Jurkat, Clone E6-1 (cell line): Measurements from ENCODE around the gene FLNB.
"Not testable (repeated sequence)": the region's sequence is repeated elsewhere in the genome, so short reads cannot be mapped to it uniquely, and the experiment has no call there.

Source experiments
- DNase-seq: peaks from one replicate; pipeline ENCODE4 v3.0.0-alpha.2; 2011; ENCODE audit warnings: low read depth, low spot score
- H3K4me3 ChIP-seq: 2 replicates; pipeline ENCODE4 v1.5.1; 2011; ENCODE audit warnings: mild to moderate bottlenecking, low read length, control low read depth, moderate library complexity

Gene FLNB

GRCh38 chr3:58043933-58044332, 35.7 kb downstream of the FLNB start:
- H3K4me3 ChIP-seq: no peak overlapping the region
- no peak for DNase-seq

GRCh38 chr3:58044691-58045483, 36.7 kb downstream of the FLNB start:
- no peak overlapping the region for H3K4me3 ChIP-seq
- no peak for DNase-seq

GRCh38 chr3:58047826-58048225, 39.6 kb downstream of the FLNB start:
- no peak for DNase-seq
- no peak overlapping the region for H3K4me3 ChIP-seq

DNA sequence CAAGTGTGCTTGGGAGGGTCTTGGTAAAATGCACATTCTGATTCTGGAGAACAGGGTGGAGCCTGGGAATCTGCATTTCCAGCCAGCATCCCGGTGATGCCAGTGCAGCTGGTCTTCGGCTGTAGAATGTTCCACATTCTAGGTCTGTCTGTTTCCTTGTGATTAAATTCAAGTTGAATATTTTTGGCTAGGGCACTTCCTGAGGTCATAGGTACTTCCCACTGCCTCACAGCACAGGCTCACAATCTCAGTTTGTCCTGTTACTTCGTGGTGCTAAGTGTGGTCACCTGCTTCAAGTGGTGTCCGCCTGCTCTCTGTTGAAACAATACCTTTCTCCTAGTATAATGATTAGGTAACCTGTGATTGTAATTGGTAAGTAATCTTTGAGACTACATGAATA, 40.1 kb downstream of the FLNB start:
- no peak overlapping the region for H3K4me3 ChIP-seq
- DNase-seq: no peak

DNA sequence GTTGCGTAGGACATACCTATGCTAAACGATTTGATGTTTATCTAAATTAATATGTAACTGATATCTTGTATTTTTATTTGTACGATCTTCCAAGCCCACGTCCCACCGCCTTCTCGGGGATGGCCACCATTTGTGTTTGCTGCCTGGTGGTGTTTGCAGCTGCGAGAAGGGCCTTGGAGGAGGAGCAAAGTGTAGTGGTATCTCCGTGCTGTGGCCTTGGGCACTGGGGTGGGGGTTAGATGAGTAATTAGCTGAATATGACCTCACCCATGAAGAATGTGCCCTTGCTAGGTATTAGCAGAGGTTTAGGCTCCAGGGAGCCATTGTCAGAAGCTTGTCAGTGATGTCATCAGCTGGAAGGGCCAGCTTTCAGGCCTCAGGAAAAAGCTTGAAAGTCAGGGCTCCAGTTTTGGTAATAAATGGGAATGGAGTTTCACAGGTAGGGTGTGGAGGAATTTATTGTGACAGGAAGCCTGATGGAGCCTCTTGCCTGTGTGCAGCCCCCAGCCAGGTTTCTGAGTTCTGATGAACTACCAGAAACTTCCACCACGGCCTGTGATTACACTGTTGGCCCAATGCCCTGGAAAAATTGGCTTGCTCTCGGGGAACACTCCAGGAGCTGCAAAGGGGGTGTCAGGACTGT, 41.0 kb downstream of the FLNB start:
- H3K4me3 ChIP-seq: no peak overlapping the region
- no peak for DNase-seq

DNA sequence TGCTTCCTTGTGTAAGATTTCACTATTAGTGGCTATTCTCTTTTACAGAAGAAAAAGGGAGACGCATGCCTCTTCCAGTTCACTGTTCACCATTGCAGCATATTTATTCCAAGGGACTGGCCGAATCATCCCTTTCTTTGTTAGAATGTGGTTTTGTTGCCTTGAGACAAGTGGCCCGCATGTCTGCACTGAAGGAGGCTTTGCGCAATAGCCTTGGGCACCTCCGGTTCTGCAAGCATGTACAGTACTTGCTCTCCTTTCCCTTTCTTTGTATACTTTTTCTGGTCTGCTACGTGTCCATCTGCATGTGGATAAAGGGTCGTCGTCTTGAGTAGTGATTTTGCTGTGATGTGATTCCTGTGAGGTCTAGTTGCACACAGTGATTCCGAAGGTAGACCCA, 43.0 kb downstream of the FLNB start:
- DNase-seq: no peak

GRCh38 chr3:58051658-58052261, 43.5 kb downstream of the FLNB start:
- DNase-seq, H3K4me3 ChIP-seq: not testable (repeated sequence)

More for the DNA sequence above, 43.0 kb downstream of the FLNB start:
- no peak overlapping the region for H3K4me3 ChIP-seq

DNA sequence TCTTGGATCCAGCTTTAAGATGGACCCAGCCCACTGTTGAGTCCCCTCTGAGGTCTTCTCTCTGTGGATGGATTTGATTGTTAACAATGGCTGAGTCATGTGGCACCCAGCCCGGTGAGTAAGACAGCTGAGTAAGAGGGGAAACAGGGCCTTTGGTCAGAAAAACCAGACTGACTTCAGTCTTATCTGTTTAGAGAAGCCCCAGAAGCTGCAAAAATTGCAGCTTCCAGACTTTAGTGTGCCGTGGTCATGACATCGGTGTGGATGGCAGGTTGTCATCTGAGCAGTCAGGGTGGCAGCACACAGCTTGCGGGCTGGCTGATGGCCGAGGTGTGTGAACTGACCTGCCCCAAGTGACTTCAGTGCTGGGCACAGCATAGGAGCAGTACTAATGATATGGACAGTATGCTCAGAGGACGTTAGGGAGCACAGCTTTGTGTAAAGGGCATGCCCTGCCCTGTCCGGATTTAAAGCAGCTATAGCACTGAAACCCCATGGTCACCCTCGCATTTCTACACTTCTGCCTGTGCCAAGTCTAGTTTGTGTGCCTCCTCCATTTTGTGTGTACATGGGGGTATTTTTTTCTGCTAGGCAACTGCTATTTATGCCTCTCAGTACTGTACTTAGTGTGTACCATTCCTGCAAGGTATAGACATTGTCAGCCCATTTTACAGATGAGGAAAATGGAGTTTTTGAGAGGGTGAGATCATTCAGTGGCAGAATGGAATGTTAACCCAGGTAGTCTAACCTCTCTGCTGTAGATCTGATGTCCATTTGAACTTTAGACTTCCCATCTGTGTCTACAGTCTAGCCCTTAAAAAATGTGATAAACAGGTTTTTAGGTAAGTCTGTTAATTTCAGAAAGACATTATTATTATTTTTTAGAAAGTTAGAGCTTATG, 44.4 kb downstream of the FLNB start:
- DNase-seq: no peak

GRCh38 chr3:58054652-58055051, 46.4 kb downstream of the FLNB start:
- no peak for DNase-seq
- no peak overlapping the region for H3K4me3 ChIP-seq

More for the DNA sequence above, 44.4 kb downstream of the FLNB start:
- no peak overlapping the region for H3K4me3 ChIP-seq

DNA sequence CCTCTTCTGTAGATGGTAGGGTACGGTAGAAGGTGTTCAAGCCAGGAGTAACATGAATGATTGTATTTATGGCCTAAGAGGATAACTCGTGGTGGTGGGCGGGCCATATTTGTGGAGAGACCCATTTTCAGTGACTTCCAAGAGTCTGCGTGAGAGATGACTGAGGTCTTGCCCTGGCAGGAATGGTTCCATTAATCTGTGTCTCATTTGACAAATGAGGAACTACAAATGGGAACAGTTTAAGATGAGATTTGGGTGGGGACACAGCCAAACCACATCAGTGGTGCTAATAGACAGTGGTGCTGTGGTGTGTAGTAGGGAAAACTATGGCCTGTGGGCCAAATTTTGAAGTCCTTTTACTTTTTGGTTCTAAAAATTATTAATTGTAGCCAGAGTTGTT, 47.1 kb downstream of the FLNB start:
- no peak overlapping the region for H3K4me3 ChIP-seq
- no peak for DNase-seq

GRCh38 chr3:58055891-58056290, 47.7 kb downstream of the FLNB start:
- DNase-seq, H3K4me3 ChIP-seq: not testable (repeated sequence)

DNA sequence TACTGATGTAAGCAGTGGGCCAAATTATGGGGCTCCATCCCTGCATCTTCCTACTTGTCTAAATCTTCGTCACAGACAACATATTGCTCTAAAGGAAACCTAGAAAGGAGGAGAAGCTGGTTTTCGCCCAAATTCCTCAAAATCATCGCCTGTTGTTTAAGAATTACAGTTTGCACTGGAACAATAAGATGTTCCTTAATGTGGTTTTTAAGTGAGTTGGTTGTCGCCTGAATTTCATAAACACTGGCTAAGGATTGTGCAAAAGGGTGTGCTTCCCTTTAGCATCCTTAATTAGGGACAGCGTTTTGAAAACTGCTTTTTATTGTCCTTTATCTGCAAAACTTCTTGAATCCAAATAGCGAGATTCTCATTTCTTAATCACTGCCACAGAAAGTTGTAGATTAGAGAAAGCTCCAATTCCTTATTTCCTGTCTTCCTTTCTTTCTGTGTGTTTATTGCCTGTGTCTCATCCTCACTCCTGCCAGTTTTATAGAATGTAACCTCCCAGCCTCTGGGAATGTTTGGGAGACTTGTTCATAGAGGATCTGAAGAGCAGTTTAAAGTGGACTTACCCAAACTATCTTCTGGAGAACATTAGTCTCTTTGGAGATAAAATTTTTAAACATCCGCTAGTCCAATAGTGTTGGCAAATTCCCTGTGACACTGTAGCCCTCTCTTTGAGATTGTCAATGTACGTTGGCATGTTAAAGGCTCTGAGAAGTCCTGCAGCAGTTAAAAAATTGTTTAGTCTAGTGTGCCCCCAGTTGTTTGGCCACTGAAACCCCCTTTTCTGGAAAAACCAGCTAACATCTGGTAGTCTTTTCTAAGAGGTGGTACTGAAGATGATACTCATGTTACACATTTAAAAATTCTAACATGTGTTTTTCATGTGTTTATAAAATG, 50.4 kb downstream of the FLNB start:
- H3K4me3 ChIP-seq: no peak overlapping the region
- no peak for DNase-seq

GRCh38 chr3:58059349-58060321, 51.4 kb downstream of the FLNB start:
- H3K4me3 ChIP-seq: no peak overlapping the region
- DNase-seq: no peak

GRCh38 chr3:58062472-58062871, 54.2 kb downstream of the FLNB start:
- DNase-seq: no peak
- no peak overlapping the region for H3K4me3 ChIP-seq

DNA sequence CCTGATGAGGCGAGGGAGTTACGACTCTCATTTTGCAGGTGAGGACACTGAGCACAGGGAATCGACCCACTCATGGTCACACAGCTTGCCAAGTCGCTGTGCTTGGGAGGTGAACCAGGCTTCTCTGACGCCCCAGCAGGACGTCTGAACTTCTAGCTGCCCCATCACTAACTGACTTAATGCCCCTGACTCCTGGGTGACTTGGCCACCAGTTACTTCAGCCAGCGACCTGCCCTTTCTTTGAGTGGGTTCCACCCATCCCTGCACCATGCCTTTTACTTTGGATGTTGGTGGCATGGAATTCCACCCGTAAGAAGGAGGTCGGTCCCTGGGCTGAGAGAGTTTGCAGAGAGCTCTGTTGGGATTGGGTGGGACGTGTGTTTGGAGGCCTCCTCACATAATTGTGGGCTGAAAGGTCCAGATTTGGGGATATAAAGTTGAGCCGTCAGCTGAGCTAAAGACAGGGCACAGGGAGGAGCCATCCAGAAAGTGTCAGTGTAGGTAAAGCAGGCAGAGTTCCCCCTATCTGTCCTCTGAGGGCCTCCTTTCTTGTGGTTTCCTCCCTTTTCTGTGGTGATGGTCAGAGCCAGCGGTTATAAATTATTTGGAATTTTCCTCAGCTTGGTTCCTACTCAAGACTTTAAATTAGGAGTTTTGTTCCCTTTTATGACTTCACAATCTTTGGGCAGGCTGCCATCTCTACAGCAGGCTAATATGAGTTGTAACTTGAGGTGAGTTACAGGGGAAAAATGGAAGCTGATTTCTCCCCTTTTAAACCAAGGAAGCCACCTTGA, 55.0 kb downstream of the FLNB start:
- no peak overlapping the region for H3K4me3 ChIP-seq
- DNase-seq: no peak

DNA sequence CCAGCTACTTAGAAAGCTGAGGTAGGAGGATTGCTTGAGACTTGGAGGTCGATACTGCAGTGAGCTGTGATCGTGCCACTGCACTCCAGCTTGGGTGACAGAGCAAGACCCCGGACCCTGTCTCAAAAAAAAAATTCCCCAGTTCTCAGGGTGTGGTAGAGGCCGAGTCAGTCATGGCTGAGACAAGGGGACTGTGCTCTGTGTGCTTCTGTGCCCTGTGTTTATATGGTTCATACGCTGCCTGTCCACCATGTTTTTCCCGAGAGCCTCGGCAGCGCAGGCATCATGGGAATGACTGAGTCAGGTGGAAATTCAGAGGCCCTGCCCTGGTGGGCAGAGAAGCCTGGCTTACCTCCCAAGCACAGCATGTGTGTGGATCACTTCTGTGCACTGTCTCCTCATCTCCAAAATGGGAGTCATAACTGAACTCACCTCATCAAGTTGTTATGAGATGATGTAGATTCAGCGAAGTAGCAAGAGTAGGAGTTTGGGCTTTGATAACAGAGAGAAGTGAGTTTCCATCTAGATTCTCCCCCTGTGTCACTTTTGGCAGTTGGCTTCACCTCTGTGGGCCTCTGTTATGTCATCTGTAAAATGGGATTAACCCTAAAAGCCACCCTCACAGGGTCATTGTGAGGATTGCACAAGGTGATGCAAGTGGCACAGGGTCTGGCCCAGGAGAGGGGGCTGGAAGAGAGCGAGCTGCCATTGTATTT, 56.9 kb downstream of the FLNB start:
- H3K4me3 ChIP-seq: no peak overlapping the region
- no peak for DNase-seq
